Suppressor macrophage treated with lipopolysaccharide for 1 hour (primary cell): ENCODE results near the gene KCNK1.

Experiments
- DNase-seq, 3 donors: peaks; one replicate each; pipeline ENCODE4 v3.0.0-alpha.2; 2020 to 2022

KCNK1 gene

DNA sequence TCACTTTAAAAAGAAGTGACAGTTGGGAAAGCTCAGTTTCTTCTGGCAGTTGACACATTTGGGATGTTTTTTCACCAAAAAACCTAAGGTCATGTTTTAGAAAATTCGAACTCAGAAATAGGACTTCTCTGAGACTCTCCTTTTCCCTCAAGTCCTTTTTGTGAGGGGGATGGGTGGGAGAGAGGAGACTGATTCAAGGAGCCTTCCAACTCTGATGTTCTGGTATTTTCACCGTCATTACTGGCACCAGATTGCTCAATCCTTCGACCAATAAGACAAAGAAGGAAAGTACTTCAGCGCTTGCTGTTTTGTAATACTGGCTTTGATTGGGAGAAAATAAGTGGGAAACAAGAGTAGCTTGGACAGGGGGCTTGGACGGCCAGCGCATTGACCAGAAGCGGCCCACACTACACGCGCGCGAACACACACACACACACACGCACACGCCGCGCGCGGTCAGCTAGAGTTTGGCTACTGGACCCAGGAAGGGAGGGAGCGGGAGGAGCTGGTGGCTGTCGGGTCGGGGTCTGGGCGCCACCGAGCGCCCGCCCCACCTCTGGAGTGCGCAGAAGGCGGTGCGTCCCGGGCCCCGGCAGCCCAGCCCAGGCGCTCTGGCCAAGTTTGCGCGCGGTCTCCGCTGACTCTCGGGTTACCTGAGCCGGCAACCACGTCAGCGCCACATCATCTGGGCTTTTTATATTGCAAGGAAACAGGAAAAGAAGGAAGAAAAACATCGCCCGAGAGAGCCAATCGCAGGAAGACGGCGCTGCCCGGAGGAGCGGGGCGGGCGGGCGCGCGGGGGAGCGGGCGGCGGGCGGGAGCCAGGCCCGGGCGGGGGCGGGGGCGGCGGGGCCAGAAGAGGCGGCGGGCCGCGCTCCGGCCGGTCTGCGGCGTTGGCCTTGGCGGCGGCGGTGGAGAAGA is at the start of gene KCNK1:
KCNK1 (plus strand) TSS at position 855 of the 921 bp plus-strand sequence; CDS start at position 921, 66 bp downstream.
- DNase-seq: no peak

DNA sequence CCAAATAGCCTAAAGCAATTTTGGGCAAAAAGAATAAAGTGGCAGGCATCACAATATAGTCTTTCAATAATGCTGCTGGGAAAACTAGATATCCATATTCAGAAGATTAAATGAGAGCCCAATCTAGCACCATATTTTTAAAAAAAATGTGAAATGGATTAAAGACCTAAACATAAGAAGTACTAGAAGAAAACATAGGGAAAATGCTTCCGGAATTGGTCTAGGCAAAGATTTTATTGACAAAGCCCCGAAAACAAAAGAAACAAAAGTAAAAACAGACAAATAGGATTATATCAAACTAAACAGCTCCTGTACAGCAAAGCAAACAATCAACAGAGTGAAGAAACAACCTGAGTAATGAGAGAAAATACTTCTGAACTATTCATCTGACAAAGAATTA is 48.6 kb upstream of the KCNK1 start:
- no peak for DNase-seq

DNA sequence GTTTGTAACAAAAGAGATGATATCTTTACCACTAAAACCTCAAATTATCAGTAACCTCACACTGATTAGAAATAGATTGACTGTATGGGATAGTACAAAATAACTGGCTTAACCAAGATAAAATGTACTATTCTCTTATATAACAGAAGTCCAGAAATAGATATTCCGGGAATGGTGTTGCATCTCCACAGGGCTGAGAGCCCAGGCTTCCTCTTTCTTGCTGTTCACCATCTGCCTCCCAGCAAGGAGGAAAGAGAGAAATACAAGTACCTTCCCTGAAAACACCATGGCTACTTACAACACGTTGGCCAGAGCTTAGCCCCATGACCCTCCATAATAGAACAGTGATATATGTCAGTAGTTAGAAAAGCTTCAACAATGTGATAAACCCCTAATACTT is 47.0 kb upstream of the KCNK1 start:
- DNase-seq: no peak

DNA sequence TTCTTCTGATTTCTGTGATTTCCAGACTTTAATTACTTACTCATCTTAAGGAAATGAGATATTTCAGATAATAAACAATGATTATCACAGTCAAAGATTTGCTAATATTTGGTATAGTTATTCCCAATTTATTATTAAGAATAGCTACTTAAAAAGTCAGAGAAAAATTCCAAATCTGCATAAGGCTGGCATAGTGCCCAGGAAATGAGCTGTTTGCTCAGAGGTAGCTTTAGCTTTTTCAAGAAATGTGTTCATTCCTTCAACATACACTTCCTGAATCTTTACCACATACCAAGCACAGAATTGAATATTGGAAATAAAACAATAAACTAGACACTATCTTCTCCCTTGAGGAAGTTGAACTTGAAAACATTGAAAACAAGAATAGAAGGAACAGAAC is 44.3 kb upstream of the KCNK1 start:
- DNase-seq: no peak

DNA sequence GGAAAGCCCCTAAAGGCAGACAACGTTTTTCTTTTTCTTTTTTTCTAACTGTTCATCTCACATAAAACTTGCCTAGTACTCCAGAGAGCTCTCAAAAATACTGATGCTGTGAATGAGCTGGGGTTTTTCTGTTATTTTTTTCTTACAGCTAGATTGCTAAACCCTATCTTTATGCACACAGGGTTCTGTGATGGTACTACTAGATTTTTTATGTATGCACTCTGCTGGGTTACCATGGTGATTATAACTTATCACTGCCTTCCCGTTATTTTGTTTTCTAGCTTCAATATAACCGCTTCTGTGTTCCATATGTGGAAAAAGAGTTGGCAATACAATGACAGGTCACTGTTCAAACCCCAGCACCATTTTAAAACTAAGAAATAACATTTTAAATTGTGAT is 43.7 kb upstream of the KCNK1 start:
- no peak for DNase-seq

DNA sequence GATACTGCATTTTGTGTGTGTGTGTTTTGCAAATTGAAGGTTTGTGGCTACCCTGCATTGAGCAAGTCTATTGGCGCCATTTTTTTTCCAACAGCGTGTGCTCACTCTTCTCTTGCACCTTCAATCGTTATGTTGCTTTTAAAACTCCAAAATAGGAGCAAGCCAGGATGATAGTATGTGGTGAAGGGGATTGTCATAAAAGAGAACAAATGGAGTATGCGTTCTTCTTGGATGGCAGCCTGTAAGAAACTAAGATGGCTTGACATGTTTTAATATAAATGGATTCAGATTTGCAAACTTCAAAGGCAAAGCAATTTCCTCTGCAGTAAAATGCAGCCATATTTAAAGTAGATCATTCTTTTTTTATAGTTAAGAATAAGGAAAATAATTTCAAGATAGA is 43.2 kb upstream of the KCNK1 start:
- DNase-seq: no peak

DNA sequence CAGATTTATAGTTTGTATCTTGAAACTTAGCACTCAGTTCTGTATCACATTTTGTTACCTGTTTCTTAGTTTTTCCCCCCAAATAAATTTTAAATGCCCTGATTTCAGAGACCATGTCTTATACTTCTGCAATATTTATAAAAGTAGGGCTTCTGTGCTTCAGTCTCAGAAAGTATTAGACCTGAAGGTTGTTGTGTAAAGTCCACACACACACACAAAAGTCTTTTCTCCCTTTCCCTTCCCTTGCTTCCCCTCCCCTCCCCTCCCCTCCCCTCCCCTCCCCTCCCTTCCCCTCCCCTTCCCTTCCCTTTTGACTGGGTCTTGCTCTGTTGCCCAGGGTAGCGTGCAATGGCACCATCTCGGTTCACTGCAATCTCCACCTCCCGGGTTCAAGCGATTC is 41.0 kb upstream of the KCNK1 start:
- DNase-seq: no peak

DNA sequence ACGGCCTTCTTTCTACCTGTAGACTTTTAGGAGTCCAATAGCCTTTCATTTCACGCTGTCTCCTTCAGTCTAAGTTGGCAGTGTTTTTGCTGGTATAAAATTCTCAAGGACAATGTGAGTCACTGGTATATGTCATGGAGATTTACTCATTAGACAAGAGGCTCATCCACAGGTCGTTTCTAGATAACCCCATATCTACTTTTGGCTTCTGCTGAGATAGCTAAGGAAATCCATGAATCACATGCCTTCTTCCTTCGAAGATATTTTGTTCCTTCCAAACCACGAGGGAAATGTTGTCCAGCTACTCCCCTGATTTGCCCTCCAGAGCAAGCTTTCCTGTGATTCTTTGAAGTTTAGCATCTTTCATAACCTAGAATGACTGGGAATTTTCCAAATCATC is 38.5 kb upstream of the KCNK1 start:
- no peak for DNase-seq

DNA sequence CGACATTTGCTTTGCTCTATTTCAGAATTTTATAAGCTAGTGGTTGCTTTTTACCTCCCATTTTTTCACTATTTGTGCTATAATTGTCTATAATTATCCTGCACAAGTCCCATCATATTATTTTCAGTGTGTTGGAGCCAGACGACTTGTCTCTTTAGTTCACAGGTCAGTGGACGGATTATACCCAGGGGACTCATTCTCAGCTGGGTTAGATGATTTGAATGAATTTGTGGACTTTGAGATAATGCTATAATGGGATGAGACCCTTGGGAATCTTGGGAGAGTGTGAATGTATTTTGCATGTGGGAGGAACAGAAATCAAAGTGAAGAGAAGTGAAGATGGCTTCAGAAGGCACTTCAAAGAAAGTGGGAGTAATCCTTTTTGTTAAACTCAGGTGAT is 31.5 kb upstream of the KCNK1 start:
- no peak for DNase-seq

DNA sequence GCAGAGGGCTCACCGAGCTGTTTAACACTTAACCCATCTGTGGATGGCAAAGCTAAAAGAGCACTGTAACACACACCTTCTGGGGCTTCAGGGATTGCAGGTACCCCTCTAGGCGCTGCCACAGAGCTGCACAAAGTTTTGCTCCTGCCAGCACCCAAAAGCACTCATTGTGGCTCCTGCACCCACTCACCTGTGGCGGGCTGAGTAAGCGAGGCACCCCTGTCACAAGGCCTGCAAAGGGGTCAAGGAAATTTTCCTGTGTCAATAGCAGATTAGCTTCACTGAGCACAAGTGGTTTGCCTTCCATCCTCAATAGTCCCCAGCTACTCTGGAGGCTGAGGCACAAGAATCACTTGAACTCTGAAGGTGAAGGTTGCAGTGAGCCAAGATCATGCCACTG is 29.5 kb upstream of the KCNK1 start:
- DNase-seq: no peak

DNA sequence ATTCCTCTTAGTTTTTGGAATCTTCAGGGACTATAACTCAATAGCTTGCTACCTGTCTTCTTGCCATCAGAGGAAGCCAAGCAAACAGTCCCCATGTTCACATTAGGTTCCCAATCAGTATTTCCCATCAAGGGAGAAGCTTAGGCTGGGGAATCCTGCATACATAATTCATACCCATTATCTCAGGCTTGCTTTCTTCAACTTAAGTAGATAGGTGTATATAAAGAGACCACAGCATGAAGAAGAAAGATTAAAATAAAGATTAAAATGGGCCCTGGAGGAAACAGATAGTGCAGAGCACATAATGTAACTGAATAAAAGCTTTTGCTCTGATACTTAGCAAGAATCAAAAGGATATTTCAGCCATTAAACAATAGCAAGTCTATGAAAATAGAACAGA is 29.0 kb upstream of the KCNK1 start:
- no peak for DNase-seq

DNA sequence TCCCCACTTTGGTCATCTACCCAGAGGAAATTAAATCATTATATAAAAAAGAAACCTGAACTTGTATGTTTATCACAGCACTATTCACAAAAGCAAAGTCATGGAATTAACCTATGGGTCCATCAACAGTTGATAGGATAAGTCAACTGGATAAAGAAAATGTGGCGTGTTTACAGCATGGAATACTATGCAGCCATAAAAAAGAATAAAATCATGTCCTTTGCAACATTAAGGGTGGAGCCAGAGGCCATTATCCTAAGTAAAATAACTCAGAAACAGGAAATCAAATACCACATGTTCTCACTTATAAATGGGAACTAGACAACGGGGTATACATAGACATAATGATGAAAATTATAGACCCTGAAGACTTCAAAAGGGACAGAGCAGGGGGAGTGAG is 27.6 kb upstream of the KCNK1 start:
- no peak for DNase-seq

DNA sequence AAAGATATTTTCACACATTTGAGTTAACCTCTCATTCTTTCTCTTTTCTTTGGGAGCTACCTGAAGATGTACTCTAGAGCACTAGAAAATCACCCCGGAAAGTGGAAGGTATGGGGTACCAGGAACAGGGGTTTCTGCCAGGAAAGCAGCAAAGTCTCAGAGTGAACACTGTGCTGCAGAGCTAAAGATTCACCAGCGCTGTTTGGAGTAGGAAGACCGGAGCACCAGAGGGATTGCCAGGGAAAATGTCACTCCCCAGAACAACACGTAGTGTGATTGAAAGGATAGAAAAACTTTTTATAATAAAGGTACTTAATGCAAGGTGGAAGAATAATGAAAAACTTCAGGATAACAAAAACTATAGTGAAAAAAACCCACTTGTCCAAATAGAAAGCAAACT is 26.7 kb upstream of the KCNK1 start:
- DNase-seq: no peak

DNA sequence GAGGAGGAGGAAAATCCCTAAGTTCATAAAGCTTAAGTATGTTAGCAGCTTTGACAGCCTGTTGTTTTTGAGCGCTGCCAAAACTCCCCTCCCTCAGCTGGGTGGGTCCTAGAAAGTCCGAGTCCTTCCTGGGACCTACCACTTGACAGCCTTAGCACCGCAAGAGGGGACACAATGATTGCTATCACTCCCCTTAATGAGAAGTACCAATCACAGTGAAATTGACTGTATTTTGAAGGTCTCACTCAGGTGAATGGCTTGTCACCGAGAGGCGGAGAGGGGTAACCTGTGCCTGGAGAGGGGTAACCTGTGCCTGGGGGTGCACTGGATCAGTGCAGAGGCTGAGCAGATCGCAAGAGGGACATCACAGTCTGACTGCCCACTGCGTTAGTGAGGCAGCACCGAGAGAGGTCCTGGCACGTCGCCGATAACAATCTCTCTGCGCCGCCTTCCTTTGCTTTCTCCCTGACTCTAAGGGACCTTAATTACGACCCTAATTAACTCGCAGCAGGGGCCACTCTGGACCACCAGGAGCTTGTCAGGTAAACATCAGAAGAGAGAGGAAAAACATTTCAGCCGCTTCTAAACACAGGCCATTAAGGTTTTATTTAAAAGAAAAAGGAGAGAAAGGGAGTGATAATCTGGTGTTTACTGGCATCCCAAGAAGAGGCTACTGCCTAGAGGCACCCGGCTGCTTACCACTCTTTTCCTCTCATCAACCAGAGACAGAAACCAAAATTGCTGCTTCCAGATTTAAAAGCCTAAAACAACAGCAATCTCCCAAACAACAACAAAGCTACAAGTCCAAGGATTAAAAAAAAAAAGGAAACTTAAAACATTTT is 25.7 kb upstream of the KCNK1 start:
- DNase-seq: no peak

DNA sequence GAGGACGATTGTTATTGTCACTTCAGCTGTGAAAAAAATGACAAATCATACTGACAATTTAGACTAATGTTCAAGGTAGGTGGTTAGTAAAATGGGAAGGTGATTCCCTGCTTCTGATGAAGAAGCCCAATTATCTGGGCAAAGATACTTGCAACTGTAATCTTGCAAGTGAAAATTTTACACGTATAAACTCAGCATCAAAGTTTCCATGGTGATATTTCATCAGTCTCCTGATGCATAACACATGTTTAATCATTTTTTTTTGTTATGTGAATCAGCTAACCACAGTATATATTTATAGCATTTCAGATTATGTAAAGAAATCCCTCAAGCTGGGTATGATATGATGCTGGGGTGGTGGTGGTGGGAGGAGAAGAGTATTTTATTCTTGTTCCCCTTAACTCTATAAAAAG is 16.4 kb upstream of the KCNK1 start:
- no peak for DNase-seq

DNA sequence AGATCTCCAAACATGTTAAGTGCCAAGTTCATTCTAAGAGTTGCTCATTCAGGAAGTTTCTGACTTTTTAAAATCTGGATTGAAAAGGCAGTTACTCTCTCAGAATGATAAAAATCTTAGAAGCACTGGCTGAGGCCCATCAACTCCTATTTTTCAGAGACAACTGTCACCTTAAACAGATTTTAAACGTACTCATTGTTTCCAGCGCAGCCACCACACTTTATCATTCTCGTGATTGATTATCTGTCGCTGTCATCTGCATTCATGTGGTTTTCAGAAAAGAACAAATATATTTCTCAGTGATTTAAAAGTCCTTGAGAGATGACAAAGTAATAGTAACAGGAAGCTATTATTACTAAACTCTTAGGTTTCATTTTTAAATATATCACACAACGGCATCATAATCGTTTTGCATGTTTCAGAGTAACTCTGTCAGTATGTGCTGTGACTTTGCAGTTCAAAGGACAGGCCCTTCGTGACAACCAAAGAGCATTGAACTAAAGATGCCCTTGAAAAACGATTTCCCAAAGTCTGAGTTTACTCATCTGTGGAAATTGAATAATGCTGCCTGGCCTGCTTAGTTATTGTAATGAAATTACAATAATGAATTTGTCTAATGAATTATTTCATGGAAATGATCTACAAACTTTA is 14.9 kb upstream of the KCNK1 start:
- no peak for DNase-seq

DNA sequence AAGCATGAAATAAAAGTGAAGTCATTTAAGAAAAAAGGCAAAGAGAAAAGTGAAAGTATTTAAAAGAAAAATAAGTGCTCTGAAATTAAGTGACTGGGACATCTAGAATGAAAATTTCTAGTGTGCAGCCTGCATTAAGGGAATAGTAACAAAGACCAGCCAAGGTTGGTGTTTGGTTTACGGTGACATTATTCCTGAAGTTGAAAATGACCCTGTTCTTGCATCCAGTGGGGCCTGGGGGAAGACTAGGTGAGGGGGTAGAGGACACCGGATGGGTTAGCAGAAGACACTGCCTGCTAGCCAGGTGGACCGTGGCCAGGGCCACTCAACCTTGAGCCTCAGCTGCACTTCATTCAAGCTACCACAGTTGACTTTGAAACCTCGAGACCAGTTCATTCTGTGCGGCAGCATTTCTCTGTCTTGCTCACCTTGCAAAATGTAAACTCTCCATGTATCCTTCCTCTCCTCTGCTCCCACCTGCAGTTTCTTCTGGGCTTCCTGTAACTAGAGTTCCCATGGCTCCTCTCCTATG is 14.3 kb upstream of the KCNK1 start:
- DNase-seq: no peak

DNA sequence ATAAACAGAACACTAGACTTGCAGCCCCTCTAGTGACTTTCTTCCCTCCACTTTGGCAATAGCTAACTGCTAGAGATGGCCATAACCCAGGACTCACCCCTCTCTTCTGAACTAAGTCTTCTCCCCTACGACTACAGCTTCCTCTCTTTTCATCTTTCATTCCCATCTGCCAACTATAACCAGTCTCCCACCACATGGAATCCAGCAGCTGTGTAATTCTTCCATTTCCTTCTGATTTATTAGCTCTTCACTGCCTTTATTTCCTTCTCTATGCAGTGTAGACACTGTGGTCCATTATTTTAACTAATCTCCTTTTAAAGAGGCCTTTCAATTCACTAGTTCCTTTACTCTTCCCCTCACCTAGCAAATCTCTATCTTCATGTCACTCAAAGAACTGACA is 13.4 kb upstream of the KCNK1 start:
- no peak for DNase-seq

DNA sequence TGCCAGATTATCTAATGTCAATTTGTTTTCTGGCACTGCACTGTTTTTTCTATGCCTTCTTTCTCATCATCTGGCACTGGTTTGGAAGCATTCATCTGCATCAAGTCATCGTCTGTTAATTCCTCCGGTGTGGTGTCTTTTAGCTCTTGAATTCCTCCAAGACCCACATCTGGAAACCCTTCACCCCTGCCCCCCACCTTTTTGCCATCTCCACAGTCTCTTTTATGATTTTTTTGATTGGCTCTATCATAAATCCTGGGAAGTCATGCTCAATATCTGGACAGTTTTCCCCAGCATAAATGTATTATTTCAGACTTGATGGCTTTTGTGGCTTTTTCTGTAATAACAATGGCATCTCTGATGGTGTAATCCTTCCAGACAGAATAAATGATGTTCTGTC is 10.4 kb upstream of the KCNK1 start:
- DNase-seq: no peak

DNA sequence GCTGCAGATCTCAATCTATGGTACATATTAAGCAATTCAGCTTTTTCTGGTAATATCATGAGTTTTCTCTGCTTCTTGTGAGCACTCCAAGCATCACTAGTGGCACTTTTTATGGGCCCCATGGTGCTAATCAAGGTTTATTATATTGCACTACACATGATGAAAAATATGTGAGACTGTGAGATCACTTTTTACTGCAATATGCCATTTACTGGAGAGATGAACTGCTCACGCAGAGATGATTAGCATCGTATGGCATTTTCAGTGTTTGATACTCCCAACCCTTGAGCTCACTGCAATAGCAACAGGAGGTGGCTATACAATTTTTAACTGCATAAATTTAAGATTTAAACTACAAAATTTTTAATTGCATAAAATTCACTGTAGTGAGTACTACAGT is 8.7 kb upstream of the KCNK1 start:
- DNase-seq: no peak

DNA sequence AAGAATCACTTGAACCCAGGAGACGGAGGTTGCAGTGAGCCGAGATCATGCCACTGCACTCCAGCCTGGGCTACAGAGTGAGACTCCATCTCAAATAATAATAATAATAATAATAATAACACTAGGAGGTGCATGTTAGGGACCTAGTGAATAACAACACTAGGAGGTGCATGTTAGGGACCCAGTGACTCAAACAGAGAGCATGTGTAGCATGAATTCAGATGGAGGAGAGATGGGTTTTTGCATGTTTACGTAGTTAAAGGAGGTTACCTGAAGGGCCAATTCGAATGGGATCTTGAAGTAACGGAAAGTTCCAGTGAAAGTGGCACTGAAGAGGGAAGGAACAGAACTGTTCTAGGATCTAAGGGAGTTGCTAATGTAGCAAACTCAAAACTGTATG is 7.1 kb upstream of the KCNK1 start:
- DNase-seq: no peak

DNA sequence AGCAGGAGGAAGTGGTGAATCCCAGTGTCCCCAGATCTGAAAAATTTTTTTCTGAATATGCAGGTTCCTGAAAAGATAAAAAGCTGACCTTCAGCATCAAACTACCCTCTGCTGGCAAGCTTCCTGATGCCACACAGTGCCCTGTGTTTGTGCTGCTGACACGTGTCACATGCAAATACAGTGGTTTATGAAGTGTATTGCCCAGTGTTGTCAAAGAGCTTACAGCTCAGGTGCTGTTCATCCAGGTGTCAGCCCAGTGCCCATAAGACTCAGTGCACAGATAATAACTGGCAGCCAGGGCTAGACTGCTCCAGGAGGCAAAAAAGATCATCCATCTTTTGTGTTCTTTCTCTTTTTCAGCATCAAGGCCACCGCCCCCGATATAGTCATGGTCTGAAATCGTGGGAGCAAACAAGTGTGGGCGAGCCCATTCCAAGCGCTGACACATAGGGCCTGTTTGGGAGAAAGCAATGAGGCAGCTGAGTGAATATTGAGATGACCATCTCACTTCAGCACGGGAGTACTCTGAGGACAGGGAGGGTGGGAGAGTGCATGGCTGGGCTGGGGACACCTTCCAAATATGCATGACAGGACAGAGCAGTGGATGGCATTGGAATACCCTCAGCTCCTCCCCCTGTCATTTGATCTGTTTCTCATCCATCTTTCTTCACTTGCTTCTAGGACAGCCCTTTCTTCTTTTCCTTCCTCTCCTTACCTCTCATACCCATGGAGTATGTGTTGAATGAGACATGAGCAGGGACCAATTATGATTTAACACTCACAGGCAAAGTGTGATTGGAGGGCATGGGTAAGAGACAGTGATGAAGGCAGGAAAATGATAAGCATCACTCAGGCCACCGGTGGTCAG is 6.4 kb upstream of the KCNK1 start:
- DNase-seq: no peak
